ENCODE measurements around the gene ADCY4. TPM values are rescaled to one million over a fixed set of nuclear protein-coding genes. Genes with fewer than 3 reads are reported as not detected.

Gene ADCY4
- 5.1 and 8.1 TPM in 2 replicates for total RNA-seq

GRCh38 chr14:24334431-24335291 is at the start of gene ADCY4:
Gene ADCY4, minus strand, starts transcription at chr14:24335071. Its CDS starts 419 bp downstream, at chr14:24334652.

GRCh38 chr14:24367514-24368211 is 32.8 kb upstream of the ADCY4 start, which contains the start of gene NFATC4:
Gene NFATC4, plus strand, starts transcription at chr14:24368184. Its CDS starts 157 bp downstream, at chr14:24368341.

DNA sequence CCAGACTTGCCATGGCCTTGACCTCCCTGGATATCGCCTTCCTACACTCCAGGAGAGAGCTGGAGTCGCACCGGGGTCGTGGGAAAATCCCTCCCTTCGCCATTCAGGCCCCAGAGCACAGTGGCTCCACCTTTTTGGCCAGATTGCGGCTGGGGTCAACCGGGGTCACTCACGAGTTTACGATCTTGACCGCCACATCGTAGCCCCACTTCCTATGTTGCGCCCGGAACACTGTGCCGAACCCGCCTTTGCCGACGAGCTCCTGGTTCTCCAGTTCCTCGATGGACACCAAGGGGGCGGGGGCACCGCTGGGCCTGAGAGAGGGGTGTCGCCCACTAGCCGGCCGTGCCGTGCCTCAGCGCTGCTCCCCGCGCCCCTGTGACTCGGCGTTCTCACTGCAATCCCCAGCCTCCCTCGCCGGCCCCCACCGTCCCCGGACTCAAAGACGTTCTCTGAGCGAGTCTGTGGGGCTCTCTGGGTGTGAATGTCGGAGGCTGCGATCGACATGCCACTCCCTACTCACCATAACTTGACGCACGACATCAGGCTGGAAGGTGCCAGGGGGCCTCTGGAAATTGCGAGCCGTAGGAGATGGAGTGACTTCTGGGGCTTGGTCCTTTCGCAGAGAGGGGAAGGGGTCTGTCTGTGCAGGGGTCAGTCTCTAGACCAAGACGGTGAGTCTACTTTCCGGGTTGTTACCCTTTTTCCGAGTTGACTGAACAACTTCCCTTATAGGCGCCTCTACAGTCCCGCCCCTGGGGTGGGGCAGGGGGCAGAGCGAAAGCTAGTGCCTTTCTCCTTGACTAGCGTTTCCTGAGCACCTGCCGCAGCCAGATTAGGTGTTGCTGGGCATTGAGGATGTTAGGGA is 4.6 kb upstream of the ADCY4 start, which contains the start of gene RIPK3:
Gene RIPK3, minus strand, starts transcription at position 708 of the 868 bp plus-strand sequence. Its CDS starts 165 bp downstream, at position 543.

GRCh38 chr14:24310646-24311604 is 23.9 kb downstream of the ADCY4 start, which contains the start of gene LTB4R:
Gene LTB4R, plus strand, starts transcription at chr14:24311502. Its CDS starts 4,150 bp downstream, at chr14:24315652.

GRCh38 chr14:24309538-24310264 is 25.2 kb downstream of the ADCY4 start, which contains the start of gene LTB4R2:
Gene LTB4R2, plus strand, starts transcription at chr14:24310140. Its CDS starts 525 bp downstream, at chr14:24310665.

DNA sequence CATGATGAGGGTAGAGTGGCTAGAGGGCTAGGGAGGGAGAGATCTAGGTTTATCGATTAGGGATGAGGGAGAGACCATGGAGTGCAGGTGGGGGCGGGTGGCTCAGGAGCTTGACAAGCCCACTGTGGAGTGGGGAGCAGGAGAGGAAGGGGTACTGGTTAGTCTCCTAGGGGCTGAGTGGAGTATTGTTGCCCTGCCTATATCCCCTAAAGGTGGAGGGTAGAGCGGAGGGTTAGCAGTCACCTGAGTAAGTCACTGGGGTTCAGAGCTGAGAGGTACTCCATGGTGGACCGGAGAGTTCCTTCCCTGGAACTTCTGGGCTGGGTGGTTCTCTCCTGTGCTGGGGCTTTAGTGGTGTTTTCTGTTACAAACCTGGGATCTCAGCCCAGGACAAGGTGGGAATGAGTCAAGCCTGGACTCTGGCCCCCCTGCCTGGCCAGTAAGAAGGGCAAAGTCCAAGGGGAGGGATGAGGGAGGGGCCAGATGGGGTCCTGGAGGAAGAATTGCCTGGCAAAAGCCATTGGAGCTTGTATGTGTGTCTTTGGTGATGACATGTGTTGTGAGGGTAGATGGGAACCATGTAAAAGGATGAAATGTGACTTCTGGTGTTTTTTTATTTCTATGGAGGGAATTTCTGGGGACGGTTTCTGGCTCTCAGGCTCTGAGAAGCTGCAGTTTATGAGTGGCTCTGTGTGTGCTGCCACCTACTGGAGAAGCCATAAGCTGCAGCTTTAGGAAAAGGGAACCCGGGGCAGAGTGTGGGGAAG is 27.1 kb downstream of the ADCY4 start, which contains the start of gene CIDEB:
Gene CIDEB, minus strand, starts transcription at position 403 of the 767 bp plus-strand sequence. Its CDS starts 119 bp downstream, at position 284.

DNA sequence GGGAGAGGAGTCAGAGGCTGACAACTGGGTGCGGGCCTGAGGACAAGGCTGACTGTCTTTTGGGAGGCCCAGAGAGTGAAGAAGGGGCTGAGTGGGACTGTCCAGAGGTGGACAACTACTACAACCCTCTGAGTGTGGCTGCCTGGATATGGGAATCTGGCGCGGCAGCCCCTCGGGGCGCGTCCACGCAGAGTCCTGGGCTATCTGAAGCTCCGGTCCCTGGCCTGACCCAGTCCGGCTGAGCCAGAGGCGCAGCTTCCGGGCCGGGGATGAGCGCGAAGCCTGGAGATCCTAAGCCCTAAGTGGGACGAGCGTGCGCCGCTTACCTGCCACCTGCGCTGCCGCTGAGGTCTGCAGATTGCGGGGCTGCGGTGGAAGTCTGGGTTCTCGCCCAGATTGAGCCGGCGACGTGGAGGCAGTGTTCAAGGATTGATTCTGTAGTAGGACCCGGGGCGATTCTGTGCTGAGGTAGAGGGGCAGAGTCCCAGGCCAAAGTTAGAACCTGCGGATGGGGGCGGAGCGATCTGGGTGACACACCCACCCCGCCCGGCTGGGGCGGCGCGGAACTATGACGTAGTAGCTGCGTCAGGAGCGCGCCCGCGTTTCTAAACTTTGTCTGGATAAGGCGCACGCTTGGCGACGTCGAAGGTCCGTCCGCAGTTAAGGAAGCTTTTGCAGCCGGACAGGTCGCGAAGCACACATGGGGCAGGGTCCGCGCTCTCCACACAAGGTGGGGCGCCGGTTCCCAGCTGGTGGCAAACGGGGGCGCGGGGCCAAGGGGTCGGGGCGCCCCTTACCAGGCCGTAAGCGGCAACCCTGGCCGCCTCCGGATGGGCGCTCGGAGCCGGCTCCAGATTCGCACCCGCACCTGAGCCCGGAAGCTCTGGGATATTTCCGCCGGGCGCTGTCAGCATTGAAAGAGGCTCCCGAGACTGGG is 35.3 kb downstream of the ADCY4 start, which contains the start of the genes DHRS1 and NOP9:
Gene DHRS1, minus strand, starts transcription at position 526 of the 937 bp plus-strand sequence. CDS start 674 bp downstream, outside the sequence.
Gene NOP9, plus strand, starts transcription at position 596 of the 937 bp plus-strand sequence. Its CDS starts 105 bp downstream, at position 701.

GRCh38 chr14:24271134-24271833 is 63.6 kb downstream of the ADCY4 start, which contains the start of gene RABGGTA:
Gene RABGGTA, minus strand, starts transcription at chr14:24271597. Its CDS starts 482 bp downstream, at chr14:24271115.

Other genes with a start within 250 kb of the ADCY4 start
- 40.1 and 60.2 TPM in 2 replicates for gene PCK2, start 240.8 kb downstream of the ADCY4 start, total RNA-seq
- gene DCAF11, start 220.3 kb downstream of the ADCY4 start, total RNA-seq: 56.0 and 64.2 TPM in 2 replicates
- 0.55 and 1.00 TPM in 2 replicates for gene NRL, start 220.1 kb downstream of the ADCY4 start, total RNA-seq
- 0.37 TPM in 1 of 2 replicates, not detected in the other for gene FITM1, start 204.4 kb downstream of the ADCY4 start, total RNA-seq
- 69.7 and 121 TPM in 2 replicates for gene PSME1, start 198.9 kb downstream of the ADCY4 start, total RNA-seq
- gene EMC9, start 193.5 kb downstream of the ADCY4 start, total RNA-seq: 20.0 and 34.6 TPM in 2 replicates
- 111 and 120 TPM in 2 replicates for gene PSME2, start 188.5 kb downstream of the ADCY4 start, total RNA-seq
- 40.7 and 44.7 TPM in 2 replicates for gene RNF31, start 187.6 kb downstream of the ADCY4 start, total RNA-seq
- 68.6 and 80.1 TPM in 2 replicates for gene IRF9, start 173.8 kb downstream of the ADCY4 start, total RNA-seq
- 0.87 and 1.1 TPM in 2 replicates for gene REC8, start 163.0 kb downstream of the ADCY4 start, total RNA-seq
- 47.9 and 71.6 TPM in 2 replicates for gene IPO4, start 146.3 kb downstream of the ADCY4 start, total RNA-seq
- 74.9 and 79.5 TPM in 2 replicates for gene TM9SF1, start 139.6 kb downstream of the ADCY4 start, total RNA-seq
- 0.11 TPM in 1 of 2 replicates, not detected in the other for gene TSSK4, start 129.4 kb downstream of the ADCY4 start, total RNA-seq
- gene CHMP4A, start 121.6 kb downstream of the ADCY4 start, total RNA-seq: 32.7 and 38.6 TPM in 2 replicates
- 18.9 and 23.2 TPM in 2 replicates for gene MDP1, start 119.0 kb downstream of the ADCY4 start, total RNA-seq
- 163 and 222 TPM in 2 replicates for gene NEDD8, start 102.7 kb downstream of the ADCY4 start, total RNA-seq
- gene GMPR2, start 102.1 kb downstream of the ADCY4 start, total RNA-seq: 57.1 and 69.0 TPM in 2 replicates
- gene TINF2, start 92.4 kb downstream of the ADCY4 start, total RNA-seq: 59.9 and 69.5 TPM in 2 replicates
- 0.25 and 0.55 TPM in 2 replicates for gene TGM1, start 71.9 kb downstream of the ADCY4 start, total RNA-seq
- gene RABGGTA, start 63.5 kb downstream of the ADCY4 start, total RNA-seq: 17.9 and 28.6 TPM in 2 replicates
- gene DHRS1, start 35.3 kb downstream of the ADCY4 start, total RNA-seq: 13.3 and 19.2 TPM in 2 replicates
- gene NOP9, start 35.2 kb downstream of the ADCY4 start, total RNA-seq: 22.6 and 29.0 TPM in 2 replicates
- gene CIDEB, start 27.1 kb downstream of the ADCY4 start, total RNA-seq: 1.6 and 2.9 TPM in 2 replicates
- 3.7 and 3.8 TPM in 2 replicates for gene LTB4R2, start 24.9 kb downstream of the ADCY4 start, total RNA-seq
- gene LTB4R, start 23.6 kb downstream of the ADCY4 start, total RNA-seq: 1.2 and 1.5 TPM in 2 replicates
- 0.50 and 1.00 TPM in 2 replicates for gene RIPK3, start 4.9 kb upstream of the ADCY4 start, total RNA-seq
- gene NFATC4, start 33.1 kb upstream of the ADCY4 start, total RNA-seq: 62.5 and 76.2 TPM in 2 replicates
- 9.1 and 13.2 TPM in 2 replicates for gene NYNRIN, start 63.9 kb upstream of the ADCY4 start, total RNA-seq
- gene CBLN3, start 94.6 kb upstream of the ADCY4 start, total RNA-seq: 1.5 and 5.5 TPM in 2 replicates
- 60.5 and 61.6 TPM in 2 replicates for gene KHNYN, start 94.9 kb upstream of the ADCY4 start, total RNA-seq
- gene SDR39U1, start 107.7 kb upstream of the ADCY4 start, total RNA-seq: 11.6 and 12.9 TPM in 2 replicates
- not detected in 2 replicates for gene CMA1, start 173.2 kb upstream of the ADCY4 start, total RNA-seq
- not detected in 2 replicates for gene CTSG, start 241.2 kb upstream of the ADCY4 start, total RNA-seq